HG03439 (cell line): ENCODE measurements around the gene REXO1.
A peak's percentile ranks its signal among the peaks of the same experiment; 100 is the strongest.
"Not testable (repeated sequence)": the region's sequence is repeated elsewhere in the genome, so short reads cannot be mapped to it uniquely, and the experiment has no call there.

Experiments
- ATAC-seq: cut with Tn5 transposase; IDR thresholded peaks from one replicate; pipeline ENCODE4 v1.9.1; 2021; ENCODE audit warnings: mild to moderate bottlenecking, moderate library complexity; ENCODE audit not compliant: unreplicated experiment

The REXO1 gene

GRCh38 chr19:1848399-1849131 is at the start of gene REXO1:
Gene REXO1 (minus strand): TSS chr19:1848483. CDS start chr19:1848358, 125 bp downstream.
- peak; percentile 64 for ATAC-seq

DNA sequence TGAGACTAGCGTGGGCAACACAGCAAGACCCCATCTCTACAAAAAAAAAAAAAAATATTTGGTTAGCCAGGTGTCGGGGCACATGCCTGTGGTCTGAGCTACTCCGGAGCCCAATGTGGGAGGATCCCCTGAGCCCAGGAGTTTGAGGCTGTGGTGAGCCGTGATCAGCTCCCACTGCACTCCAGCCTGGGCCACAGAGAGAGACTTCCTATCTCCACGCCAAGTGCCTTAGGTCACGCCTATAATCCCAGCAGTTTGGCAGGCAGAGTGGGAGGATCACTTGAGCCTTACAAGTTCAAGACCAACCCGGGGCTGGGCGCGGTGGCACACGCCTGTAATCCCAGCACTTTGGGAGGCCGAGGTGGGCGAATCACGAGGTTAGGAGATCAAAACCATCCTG is 48.2 kb upstream of the REXO1 start:
- no peak for ATAC-seq

DNA sequence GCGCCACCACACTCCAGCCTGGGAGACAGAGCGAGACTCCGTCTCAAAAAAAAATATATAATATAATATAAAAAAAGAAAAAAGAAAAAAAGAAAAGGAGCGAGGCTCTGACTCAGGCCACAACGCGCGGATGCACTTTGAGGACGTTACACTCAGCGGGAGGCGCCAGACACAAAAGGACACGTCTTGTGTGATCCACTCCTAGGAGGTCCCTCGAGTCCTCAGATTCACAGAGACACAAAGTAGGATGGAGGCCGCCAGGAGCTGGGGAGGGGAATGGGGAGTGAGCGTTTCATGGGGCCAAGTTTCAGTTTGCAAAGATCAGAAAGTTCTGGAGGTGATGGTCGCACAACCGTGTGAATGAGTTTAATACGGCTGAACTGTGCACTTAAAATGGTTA is 45.5 kb upstream of the REXO1 start:
- no peak for ATAC-seq

- ATAC-seq, result no peak
Observed at GRCh38 chr19:1889907-1890306, 41.6 kb upstream of the REXO1 start.

GRCh38 chr19:1888385-1888784 is 40.1 kb upstream of the REXO1 start:
- no peak for ATAC-seq

GRCh38 chr19:1886360-1886759 is 38.1 kb upstream of the REXO1 start:
- not testable (repeated sequence) for ATAC-seq

GRCh38 chr19:1885398-1886119 is 37.3 kb upstream of the REXO1 start, which contains the start of gene ABHD17A:
Gene ABHD17A (minus strand): TSS chr19:1885496. CDS start chr19:1881566, 3,930 bp downstream.
- peak; percentile 70 for ATAC-seq

DNA sequence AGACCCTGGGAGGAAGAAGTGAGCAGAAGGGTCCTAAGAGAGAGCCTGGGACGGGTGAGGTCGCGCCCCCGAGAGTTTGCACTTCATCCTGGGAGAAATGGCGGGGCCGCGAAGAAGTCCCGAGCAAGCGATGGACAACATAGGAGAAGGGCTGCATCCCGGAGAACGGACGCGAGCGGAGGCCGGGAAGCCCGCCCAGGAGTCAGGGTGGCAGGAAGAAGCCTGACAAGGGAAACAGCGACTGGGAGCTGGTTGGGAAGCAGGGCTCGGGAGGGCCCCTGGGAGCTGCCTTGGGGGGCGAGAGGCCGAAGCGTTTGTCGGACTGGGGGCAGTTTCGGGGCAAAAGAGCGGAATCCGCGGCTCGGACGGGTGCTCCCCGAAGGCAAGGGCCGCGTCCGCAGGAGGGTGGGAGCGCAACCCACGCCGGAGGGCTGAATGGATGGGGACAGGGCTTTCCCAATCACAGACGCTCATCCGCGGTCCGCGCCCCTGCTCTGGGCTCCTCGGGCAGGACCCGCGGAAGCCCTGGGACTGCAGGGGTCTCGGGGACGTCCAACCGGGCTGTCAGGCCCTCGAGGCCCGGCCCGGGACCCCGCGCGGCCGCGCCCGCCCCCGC is 36.5 kb upstream of the REXO1 start:
- no peak for ATAC-seq

DNA sequence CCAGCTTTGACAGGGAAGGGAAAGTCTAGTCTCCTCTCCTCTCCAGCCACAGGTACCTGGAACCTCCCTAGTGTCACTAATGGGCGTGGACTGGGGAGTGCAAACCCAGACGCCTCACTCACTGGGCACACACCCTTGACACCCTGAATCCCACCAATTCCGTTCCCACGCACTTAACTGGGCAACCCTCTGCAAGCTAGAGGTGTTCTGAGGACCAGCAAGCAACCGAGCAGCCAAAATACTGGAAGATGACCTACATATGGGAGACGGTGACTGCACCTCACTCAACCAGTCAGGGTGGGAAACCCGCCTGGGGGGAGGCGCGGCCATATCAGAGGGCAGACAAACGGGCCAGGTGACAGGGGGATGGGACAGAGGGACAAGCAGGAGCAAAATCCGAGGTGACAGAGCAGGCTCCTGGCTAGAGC is 36.0 kb upstream of the REXO1 start:
- ATAC-seq, result no peak

DNA sequence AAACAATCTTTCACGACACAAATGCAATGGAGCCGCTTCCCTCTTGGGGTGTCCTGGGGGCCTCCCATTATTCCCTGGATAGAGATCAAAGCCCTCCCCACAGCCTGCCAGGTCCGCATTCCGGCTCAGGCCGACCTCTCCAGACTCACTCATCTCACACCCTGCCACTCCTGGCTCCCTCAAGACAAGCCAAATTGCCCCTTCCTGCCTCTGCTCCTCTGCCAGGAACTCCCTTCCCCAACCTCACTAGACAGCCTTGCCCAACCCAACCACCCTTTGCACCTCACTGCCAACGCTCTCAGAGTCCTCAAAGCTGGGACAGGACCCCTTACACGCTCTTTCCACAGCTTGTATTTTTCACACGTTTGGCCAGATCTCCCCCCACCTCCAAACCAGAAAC is 35.5 kb upstream of the REXO1 start:
- no peak for ATAC-seq

GRCh38 chr19:1882786-1883692 is 34.8 kb upstream of the REXO1 start:
- no peak for ATAC-seq

- no peak for ATAC-seq
Observed at GRCh38 chr19:1882089-1882785, 34.0 kb upstream of the REXO1 start.

DNA sequence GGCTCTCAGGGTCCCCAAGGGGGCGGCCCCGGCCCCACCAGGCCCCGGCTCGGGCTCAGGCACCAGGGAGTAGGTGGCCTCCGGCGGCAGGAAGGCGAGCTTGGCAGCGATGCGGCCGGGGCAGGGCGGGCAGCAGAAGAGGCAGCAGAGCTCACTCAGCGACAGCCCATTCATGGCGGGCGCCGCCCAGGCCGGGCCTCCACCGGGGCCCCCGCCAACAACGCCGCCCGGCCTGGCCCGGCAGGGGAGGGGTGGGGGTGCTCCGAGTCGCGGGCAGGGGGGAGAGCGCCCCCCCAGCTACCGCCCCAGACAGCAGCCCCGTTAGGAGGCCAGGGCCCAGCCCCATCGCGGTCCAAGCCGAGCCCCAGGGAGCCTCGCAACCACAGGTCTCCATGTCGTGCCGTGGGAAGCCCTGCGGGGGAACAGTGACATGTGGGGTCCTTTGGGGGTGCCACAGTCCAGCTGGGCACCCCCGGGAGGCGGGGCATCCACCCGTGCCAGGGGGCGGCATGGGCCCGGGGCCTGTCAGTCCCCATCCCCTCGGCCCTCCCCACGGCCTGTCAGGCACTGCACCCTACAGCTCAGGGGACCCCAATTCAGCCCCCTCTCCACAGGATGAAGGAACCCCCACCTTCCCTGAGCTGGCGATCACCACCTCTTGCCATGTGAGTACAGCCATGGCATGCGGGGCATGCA is 33.3 kb upstream of the REXO1 start:
- not testable (repeated sequence) for ATAC-seq

DNA sequence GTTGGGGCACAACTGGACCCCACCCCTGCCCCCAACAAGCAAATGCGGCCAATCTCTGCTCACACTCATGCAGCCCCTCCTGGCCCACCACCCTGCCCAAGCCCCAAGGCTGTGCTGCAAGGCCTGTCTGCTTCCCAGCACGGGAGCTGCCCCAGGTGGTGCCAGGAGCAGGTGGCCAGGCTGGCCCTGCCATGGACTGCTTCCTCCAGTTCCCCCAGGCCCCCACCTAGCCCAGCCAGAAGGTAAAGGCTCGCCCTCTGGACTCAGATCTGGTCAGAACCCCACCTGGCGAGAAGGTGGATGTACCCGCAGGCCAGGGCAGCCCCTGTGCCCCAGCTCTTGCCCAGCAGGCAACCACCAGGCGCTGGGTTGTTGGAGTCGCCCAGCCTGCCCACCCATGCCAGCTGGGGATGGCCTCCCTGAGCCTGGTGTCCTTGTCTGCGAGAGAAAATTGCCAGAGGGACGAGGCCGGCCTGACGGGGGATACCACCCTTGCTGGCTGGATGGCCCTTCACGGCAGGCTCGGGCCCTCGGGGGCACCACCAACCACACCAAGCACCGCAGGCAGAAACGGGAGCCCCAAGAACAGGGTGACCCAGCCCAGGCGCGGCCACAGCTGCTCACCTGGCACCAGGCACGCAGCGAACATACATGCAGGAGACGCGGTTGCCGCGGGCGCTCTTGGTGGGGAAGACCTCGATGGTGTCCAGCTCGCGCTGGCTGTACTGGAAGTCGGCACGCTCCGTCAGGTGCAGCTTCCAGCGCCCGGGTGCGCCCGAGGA is 32.5 kb upstream of the REXO1 start:
- ATAC-seq, result no peak

DNA sequence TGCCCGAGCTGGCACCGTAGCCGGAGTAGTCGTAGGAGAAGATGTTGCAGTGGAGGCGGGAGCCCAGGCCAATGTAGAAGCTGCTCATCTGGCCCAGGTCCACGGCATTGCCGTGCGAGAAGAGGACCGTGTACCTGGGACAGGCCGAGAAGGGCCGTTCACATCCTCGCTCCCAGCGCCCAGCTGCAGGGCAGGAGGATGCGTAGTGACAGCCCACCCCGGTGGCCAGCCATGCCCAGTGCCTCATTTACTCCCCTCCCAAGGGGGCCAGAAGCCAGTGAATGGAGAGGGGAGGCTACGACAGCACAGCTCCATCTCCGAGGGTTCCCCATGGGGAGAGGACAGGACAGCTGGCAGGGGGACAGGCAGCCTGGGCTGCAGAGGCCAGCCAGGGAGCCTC is 31.7 kb upstream of the REXO1 start:
- ATAC-seq, result not testable (repeated sequence)

DNA sequence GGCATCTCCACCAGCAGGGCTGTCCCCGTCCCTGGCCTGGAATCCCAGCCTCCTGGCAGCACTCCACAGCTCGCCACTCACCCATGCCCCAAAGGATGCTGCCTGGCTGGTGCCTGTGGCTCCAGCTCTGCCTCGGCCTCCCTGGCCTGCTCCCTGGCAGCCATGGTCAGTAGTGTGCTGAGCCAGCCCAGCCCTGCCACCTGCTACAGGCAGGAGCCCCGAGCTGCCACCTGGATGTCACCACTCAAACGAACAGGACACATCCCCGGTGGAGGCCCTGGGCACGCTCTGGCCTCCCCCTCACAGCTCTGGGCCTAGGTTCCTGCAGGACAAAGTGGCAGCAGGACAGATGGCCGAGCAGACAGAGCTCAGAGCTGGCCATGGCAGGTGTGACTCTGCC is 30.3 kb upstream of the REXO1 start:
- not testable (repeated sequence) for ATAC-seq

- not testable (repeated sequence) for ATAC-seq
Observed at GRCh38 chr19:1877280-1877660, 29.0 kb upstream of the REXO1 start.

DNA sequence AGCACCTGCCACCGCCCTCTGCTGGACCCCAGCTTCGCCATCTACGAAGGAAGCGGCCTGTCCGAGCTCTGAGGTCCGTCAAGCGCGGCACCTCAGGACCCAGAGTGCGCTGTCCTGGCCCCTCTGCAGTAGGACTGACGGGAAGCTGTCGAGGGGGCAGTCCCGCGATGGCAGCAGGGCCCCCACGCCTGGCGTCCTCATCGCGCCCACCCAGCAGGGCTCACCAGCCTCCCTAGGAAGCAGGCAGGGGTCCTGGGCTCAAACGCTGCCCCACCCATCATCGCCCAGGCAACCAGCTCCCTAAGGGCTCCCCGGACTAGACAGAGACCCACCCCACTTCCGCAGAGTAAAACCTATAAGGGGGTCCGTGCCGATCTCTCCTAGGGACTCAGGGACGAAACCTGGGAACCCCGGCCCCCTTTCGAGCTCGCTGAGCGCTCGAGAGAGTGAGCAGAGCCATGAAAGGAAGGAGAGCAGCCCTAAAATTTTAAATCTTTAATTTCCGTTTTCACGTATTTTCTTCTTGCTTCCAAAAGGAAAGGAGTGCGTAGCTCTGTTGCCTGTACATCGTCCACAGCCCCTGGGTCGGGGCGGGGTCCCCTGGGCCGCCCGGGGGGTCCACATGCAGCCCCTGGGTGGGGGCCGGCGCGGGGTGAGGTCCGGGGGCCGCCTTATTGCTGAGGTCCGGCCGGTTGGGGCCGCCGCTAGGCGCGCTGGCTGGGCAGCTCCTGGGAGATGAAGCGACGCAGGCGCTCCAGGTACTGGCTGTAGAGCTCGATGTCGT is 28.4 kb upstream of the REXO1 start:
- ATAC-seq, result peak; percentile 10
